Bronchial epithelial cell (primary cell): ENCODE measurements around the gene PKDCC. TPM values are rescaled to one million over a fixed set of nuclear protein-coding genes. Genes with fewer than 3 reads are reported as not detected.
A peak's percentile ranks its signal among the peaks of the same experiment; 100 is the strongest.

Experiments used
- DNase-seq: peaks from one replicate; pipeline ENCODE4 v3.0.0-alpha.2; 2010; ENCODE audit warnings: low read depth
- FAIRE-seq: peaks from 2 replicates; lab custom pipeline; 2011; peaks lifted over from hg19 to GRCh38; lab: Jason Lieb, UNC
- H3K27me3 ChIP-seq: 2 replicates; pipeline ENCODE4 v1.5.1; 2011; ENCODE audit warnings: low read length; ENCODE audit not compliant: control insufficient read depth, insufficient read depth
- H3K36me3 ChIP-seq: 2 replicates; pipeline ENCODE4 v1.5.1; 2011; ENCODE audit warnings: low read length; ENCODE audit not compliant: control insufficient read depth, insufficient read depth
- H3K4me3 ChIP-seq: 2 replicates; pipeline ENCODE4 v1.5.1; 2011; ENCODE audit warnings: mild to moderate bottlenecking, low read depth, low read length, control low read depth
- total RNA-seq: library from RNA; depleted of rRNA; stranded (reverse); fragments of >200 nt; gene quantifications from 2 replicates; pipeline ENCODE4 v1.2.1, GENCODE V29; 2014
- TF ChIP-seq, protein P1 (sequence below): IDR thresholded peaks from 2 replicates; pipeline ENCODE4 v1.5.1; 2011; ENCODE audit warnings: mild to moderate bottlenecking, moderate library complexity, low read length, control low read depth, inconsistent platforms; ENCODE audit not compliant: insufficient read depth, severe bottlenecking

The PKDCC gene
- total RNA-seq, 1 donor from 2014 or later = 0.79 TPM

DNA sequence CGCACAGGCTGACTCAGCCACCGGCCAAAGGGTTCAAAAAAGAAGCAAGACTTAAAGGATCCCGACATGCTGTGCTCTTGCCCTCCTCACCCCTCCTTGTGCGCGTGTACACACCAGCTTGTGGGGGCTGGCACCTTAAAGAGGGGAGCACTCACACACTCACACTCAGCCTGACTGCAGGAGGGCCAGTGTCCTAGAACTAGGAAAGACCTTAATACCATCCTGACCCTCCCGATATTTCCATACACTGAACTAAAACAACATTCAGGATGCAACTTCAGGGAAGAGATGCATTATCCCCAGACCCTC is 5.6 kb downstream of the PKDCC start:
- TF ChIP-seq, protein P1, sequence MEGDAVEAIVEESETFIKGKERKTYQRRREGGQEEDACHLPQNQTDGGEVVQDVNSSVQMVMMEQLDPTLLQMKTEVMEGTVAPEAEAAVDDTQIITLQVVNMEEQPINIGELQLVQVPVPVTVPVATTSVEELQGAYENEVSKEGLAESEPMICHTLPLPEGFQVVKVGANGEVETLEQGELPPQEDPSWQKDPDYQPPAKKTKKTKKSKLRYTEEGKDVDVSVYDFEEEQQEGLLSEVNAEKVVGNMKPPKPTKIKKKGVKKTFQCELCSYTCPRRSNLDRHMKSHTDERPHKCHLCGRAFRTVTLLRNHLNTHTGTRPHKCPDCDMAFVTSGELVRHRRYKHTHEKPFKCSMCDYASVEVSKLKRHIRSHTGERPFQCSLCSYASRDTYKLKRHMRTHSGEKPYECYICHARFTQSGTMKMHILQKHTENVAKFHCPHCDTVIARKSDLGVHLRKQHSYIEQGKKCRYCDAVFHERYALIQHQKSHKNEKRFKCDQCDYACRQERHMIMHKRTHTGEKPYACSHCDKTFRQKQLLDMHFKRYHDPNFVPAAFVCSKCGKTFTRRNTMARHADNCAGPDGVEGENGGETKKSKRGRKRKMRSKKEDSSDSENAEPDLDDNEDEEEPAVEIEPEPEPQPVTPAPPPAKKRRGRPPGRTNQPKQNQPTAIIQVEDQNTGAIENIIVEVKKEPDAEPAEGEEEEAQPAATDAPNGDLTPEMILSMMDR = no peak
- H3K4me3 ChIP-seq = no peak overlapping the region
- no peaks in the 10 kb centered on the region for H3K36me3 ChIP-seq
- no peak for DNase-seq
- peaks cover 16% of the 10 kb centered on the region for H3K27me3 ChIP-seq
- no peak for FAIRE-seq

DNA sequence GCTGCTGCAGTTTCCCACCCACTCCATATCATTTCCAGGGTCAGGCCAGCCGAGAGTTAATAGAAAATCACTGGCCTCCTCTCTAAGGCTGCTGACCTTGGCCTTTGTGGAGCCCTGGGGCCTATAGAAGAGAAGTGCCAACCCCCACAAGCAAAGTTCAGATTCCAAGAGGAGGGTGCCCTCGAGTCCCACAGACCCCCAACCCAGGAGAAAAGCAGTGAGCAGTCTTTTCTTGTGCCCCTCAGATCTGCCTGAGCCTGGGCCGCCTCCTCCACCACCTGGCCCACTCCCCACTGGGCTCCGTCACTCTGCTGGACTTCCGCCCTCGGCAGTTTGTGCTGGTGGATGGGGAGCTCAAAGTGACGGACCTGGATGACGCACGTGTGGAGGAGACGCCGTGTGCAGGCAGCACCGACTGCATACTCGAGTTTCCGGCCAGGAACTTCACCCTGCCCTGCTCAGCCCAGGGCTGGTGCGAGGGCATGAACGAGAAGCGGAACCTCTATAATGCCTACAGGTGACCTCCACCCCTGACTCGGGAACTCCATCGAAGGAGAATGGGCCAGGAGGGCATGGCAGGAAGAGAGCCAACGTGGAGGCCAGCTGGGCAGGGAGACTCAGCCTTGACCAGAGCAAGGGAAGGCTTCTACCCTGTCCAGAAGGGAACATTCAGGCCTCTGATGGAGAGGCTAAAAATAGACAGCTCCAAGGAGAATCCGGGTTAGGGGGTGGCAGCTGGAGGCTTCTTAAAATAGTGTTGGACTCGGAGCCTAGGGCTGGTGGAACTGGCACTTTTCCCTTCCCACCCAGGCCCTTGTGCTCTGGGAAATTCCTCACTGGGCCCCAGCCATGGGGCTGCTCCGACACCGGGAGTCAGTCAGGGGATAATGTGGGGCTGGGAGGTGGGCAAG is 6.2 kb downstream of the PKDCC start:
- Histone ChIP-seq H3K27me3 (peaks cover 12% of the 10 kb centered on the region), H3K36me3 (no peaks in the 10 kb centered on the region), H3K4me3 (no peak overlapping the region)
- TF ChIP-seq, protein P1 = no peak
- no peak for FAIRE-seq
- no peak for DNase-seq

DNA sequence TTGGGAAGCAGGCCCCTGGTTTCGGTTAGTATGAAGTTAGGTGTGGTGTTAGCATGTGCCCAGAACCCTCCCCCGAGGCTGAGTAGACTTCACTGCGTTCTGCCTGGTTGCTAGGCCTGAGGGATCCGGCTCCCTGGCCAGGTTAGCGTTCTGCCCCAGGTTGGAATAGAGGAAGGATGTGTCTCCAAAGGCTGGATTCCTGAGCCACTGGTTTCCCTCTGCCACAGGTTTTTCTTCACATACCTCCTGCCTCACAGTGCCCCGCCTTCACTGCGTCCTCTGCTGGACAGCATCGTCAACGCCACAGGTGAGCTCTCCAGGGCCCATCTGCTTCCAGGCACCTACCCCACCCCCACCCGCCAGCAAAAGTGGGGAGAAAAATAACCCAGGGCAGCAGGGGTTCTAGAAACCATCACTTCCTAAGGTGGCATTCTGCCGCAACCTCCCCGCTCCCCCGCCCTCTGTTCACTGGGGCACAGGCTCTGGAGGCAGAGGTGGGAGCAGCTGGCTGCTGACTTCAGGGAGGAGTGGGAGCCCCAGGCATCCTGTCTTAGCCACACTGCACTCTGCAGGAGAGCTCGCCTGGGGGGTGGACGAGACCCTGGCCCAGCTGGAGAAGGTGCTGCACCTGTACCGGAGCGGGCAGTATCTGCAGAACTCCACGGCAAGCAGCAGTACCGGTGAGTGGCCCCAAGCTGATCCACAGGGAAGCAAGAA is 7.1 kb downstream of the PKDCC start:
- TF ChIP-seq, protein P1 = peak; percentile 2
- Histone ChIP-seq H3K36me3 (no peaks in the 10 kb centered on the region), H3K4me3 (no peak overlapping the region), H3K27me3 (peaks cover 5% of the 10 kb centered on the region)
- DNase-seq = no peak
- no peak for FAIRE-seq

DNA sequence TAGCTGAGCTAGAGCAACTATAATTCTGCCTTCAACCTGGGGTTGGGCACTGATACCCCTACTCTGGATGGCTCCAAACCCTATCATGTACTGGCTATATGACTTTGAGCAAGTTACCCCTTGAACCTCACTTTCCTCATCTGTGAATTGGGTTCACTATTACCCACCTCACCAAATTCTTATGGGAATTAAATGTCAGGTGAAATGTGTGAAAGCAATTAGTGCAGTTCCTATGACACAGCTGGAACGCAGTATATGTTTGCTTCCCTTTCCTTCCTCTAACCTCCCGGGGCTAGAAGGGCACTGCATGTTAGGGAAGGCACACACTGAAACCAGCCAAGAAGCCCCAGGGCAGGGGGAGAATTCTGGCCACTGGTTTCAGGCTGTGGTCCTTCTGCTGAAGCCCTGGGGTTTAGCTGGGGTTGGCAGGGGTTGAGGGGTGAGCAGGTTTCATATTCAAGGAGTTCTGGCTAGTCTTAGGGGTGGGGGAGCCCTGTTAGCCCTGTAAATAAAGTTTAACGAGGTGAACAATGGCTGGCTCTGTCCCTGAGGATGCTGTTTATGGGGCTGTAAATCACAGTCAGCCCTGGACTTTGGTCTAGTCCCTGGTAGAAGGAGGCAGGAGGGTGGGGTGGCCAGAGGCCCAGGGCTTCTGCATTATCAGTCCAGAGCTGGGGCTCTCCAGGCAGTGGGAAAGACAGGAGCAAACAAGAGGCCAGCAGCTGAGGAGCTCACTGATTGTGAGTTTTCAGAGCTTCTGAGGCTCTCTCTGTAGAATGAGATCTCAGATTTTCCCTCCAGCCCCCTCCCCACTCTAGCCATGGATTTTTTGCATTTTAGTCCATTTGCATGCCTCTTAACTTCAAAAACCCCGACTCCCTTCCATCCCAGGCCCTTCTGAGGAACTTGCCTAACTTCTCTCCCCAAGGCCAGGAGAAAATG is 8.0 kb downstream of the PKDCC start:
- DNase-seq (no peak), FAIRE-seq (no peak)
- Histone ChIP-seq H3K27me3 (peaks cover 3% of the 10 kb centered on the region), H3K4me3 (no peak overlapping the region), H3K36me3 (no peaks in the 10 kb centered on the region)
- TF ChIP-seq, protein P1 = no peak

DNA sequence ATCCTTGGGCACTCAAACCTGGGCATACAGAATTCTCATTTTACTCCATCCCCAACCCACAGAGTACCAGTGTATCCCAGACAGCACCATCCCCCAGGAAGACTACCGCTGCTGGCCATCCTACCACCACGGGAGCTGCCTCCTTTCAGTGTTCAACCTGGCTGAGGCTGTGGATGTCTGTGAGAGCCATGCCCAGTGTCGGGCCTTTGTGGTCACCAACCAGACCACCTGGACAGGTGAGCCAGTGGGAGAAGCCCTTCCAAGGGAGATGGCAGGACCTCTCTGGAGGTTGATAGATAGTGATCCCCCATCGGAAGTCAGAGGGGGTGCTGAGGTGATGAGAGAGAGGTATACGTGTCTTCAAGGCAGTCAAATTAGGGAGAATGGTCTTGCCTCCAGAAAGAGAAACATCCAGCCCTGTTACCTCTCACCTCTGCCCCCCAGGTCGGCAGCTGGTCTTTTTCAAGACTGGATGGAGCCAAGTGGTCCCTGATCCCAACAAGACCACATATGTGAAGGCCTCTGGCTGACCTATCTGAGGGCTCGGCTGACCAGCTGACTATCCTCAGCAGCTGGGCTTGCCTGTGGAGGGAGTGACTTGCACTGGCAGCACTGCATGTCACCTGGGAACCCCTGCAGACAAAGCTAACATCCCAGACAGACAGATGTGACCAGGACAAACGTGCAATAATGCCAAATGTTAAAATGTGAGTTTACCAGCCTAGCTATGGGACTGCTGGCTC is 9.5 kb downstream of the PKDCC start:
- no peak for DNase-seq
- Histone ChIP-seq H3K4me3 (no peak overlapping the region), H3K36me3 (no peaks in the 10 kb centered on the region), H3K27me3 (no peaks in the 10 kb centered on the region)
- FAIRE-seq = no peak
- TF ChIP-seq, protein P1 = no peak
